Liver (tissue), 9 donors: Measurements from ENCODE around the gene PLA2R1. TPM values are rescaled to one million over a fixed set of nuclear protein-coding genes. Genes with fewer than 3 reads are reported as not detected.

Source experiments
- DNase-seq: peaks from one replicate; pipeline ENCODE4 v3.0.0-alpha.2; 2017; ENCODE audit warnings: low spot score
- H3K27ac ChIP-seq, 2 donors: one replicate each; pipeline ENCODE4 v1.7.0; 2013; ENCODE audit warnings: inconsistent platforms in 2 of 2, low read length in 2 of 2, control low read depth in 1 of 2, low read depth in 1 of 2, mild to moderate bottlenecking in 1 of 2
- H3K27me3 ChIP-seq, 4 donors: one replicate each; pipeline versions ENCODE4 v1.6.1 to v1.7.0; 2013; ENCODE audit warnings: low read length in 3 of 4, inconsistent platforms in 1 of 4, mild to moderate bottlenecking in 1 of 4, moderate library complexity in 1 of 4; ENCODE audit not compliant: control insufficient read depth in 4 of 4, insufficient read depth in 4 of 4
- H3K36me3 ChIP-seq, 4 donors: one replicate each; pipeline versions ENCODE4 v1.6.1 to v1.7.0; 2013; ENCODE audit warnings: low read length in 3 of 4, mild to moderate bottlenecking in 3 of 4, low read depth in 1 of 4, moderate library complexity in 1 of 4; ENCODE audit not compliant: control insufficient read depth in 4 of 4, insufficient read depth in 3 of 4
- H3K4me1 ChIP-seq, 4 donors: one replicate each; pipeline versions ENCODE4 v1.6.1 to v1.7.0; 2013; ENCODE audit warnings: low read length in 3 of 4, mild to moderate bottlenecking in 3 of 4, moderate library complexity in 1 of 4; ENCODE audit not compliant: control insufficient read depth in 4 of 4, insufficient read depth in 4 of 4
- H3K4me3 ChIP-seq, 3 donors: one replicate each; pipeline versions ENCODE4 v1.6.1 to v1.7.0; 2013; ENCODE audit warnings: low read length in 3 of 3, control low read depth in 1 of 3, low read depth in 1 of 3, mild to moderate bottlenecking in 1 of 3
- H3K9ac ChIP-seq, 2 donors: one replicate each; pipeline ENCODE4 v1.7.0; 2013; ENCODE audit warnings: low read length in 2 of 2, mild to moderate bottlenecking in 2 of 2, moderate library complexity in 2 of 2, control low read depth in 1 of 2, low read depth in 1 of 2
- H3K9me3 ChIP-seq, 4 donors: one replicate each; pipeline versions ENCODE4 v1.6.1 to v1.7.0; 2013; ENCODE audit warnings: low read length in 3 of 4; ENCODE audit not compliant: control insufficient read depth in 4 of 4
- ATF3 ChIP-seq: IDR thresholded peaks from 2 replicates; pipeline ENCODE4 v1.6.1; 2016; ENCODE audit warnings: antibody characterized with exemption
- EGR1 ChIP-seq, 2 donors: IDR thresholded peaks; 2 replicates each; pipeline ENCODE4 v1.6.1; 2016 to 2018; ENCODE audit warnings: antibody characterized with exemption in 2 of 2, low read depth in 2 of 2
- FOXA1 ChIP-seq: IDR thresholded peaks from 2 replicates; pipeline ENCODE4 v1.6.1; 2016; ENCODE audit warnings: antibody characterized with exemption
- FOXA2 ChIP-seq: IDR thresholded peaks from 2 replicates; pipeline ENCODE4 v1.6.1; 2016; ENCODE audit warnings: antibody characterized with exemption
- HNF4A ChIP-seq, 2 donors: conservative IDR thresholded peaks; 2 replicates each; pipeline ENCODE4 v1.6.1; 2016; ENCODE audit warnings: antibody characterized with exemption in 2 of 2, mild to moderate bottlenecking in 2 of 2
- JUND ChIP-seq, 2 donors: IDR thresholded peaks; 2 replicates each; pipeline ENCODE4 v1.6.1; 2016; ENCODE audit warnings: antibody characterized with exemption in 2 of 2
- MAX ChIP-seq: IDR thresholded peaks from 2 replicates; pipeline ENCODE4 v1.6.1; 2016; ENCODE audit warnings: antibody characterized with exemption
- NR2F2 ChIP-seq: IDR thresholded peaks from 2 replicates; pipeline ENCODE4 v1.6.1; 2016; ENCODE audit warnings: antibody characterized with exemption
- RAD21 ChIP-seq, 2 donors: IDR thresholded peaks; 2 replicates each; pipeline ENCODE4 v1.6.1; 2016; ENCODE audit warnings: antibody characterized with exemption in 2 of 2, mild to moderate bottlenecking in 2 of 2
- RXRA ChIP-seq, 2 donors: IDR thresholded peaks; 2 replicates each; pipeline ENCODE4 v1.6.1; 2017 to 2018; ENCODE audit warnings: antibody characterized with exemption in 2 of 2, mild to moderate bottlenecking in 1 of 2
- SP1 ChIP-seq: IDR thresholded peaks from 2 replicates; pipeline ENCODE4 v1.6.1; 2018; ENCODE audit warnings: antibody characterized with exemption, mild to moderate bottlenecking
- TAF1 ChIP-seq: conservative IDR thresholded peaks from 2 replicates; pipeline ENCODE4 v1.6.1; 2016; ENCODE audit warnings: antibody characterized with exemption, mild to moderate bottlenecking
- ZBTB33 ChIP-seq: IDR thresholded peaks from 2 replicates; pipeline ENCODE4 v1.6.1; 2016; ENCODE audit warnings: antibody characterized with exemption
- WGBS: extraction: QIAGEN DNeasy Blood & Tissue Kit; methylation state at CpG from one replicate; pipeline ENCODE4 v1.1.7; 2013; 5-methylcytosine and 5-hydroxymethylcytosine counted together
- polyA plus RNA-seq, 2 donors: library from polyadenylated mRNA; stranded (reverse) in 1 of 2; unstranded in 1 of 2; fragments of 200-250 nt in 1 of 2; fragments of >200 nt in 1 of 2; fragmentation: Nextera tagmentation in 1 of 2; extraction: Ambion mirVana in 1 of 2; gene quantifications; one replicate each; pipeline versions ENCODE4 v1.2.1 to v1.2.3, GENCODE V29; 2013 to 2015
- total RNA-seq, 2 donors: library from RNA; depleted of rRNA; stranded (reverse); fragments of >200 nt; gene quantifications; one replicate each; pipeline ENCODE4 v1.2.3, GENCODE V29; 2014
- donor health status: healthy.
- donor health status: healthy.
- donor health status: healthy.
- donor health status: healthy.
- donor health status: healthy.

Gene PLA2R1
- total and polyA plus RNA-seq, 4 donors: 0.61 to 2.3 (median 0.66) TPM

GRCh38 chr2:160096409-160096808, 34.0 kb upstream of the PLA2R1 start:
- Histone ChIP-seq H3K4me3 (no peak overlapping the region), H3K27me3 (no peaks in the 10 kb centered on the region), H3K9me3 (peaks cover 0 to 5% (median 2%) of the 10 kb centered on the region in 4 donors), H3K27ac (no peak overlapping the region), H3K9ac (no peak overlapping the region), H3K4me1 (no peaks in the 10 kb centered on the region), H3K36me3 (no peaks in the 10 kb centered on the region)
- 79% methylated on average over 4 of the region's 4 CpGs for WGBS
- DNase-seq: no peak
- TF ChIP-seq MAX (no peak), RAD21 (IDR thresholded peaks at IDR 0.05) (no peak), TAF1 (no peak), RXRA (IDR thresholded peaks at IDR 0.05) (no peak), ATF3 (no peak), NR2F2 (no peak), HNF4A (conservative IDR thresholded peaks at IDR 0.05) (no peak), EGR1 (IDR thresholded peaks at IDR 0.05; ENCODE audit: low read depth in 2 of 2) (no peak), FOXA1 (no peak), ZBTB33 (no peak), SP1 (no peak), JUND (IDR thresholded peaks at IDR 0.05) (no peak)

- no peak overlapping the region for H3K27ac ChIP-seq
- no peaks in the 10 kb centered on the region for H3K4me1 ChIP-seq
- peaks cover 12 to 31% (median 20%) of the 10 kb centered on the region in 4 donors for H3K9me3 ChIP-seq
- no peak overlapping the region for H3K9ac ChIP-seq
- H3K36me3 ChIP-seq: no peaks in the 10 kb centered on the region
- DNase-seq: no peak
- H3K4me3 ChIP-seq: no peak overlapping the region
- WGBS: 84% methylated on average over 4 of the region's 4 CpGs
- no peak for TF ChIP-seq HNF4A (conservative IDR thresholded peaks at IDR 0.05)
- no peaks in the 10 kb centered on the region for H3K27me3 ChIP-seq
These were observed 30.0 kb upstream of the PLA2R1 start for GRCh38 chr2:160092445-160092844.

- Histone ChIP-seq H3K9me3 (peaks cover 15 to 33% (median 25%) of the 10 kb centered on the region in 4 donors), H3K27ac (no peak overlapping the region), H3K4me3 (no peak overlapping the region), H3K27me3 (no peaks in the 10 kb centered on the region), H3K9ac (no peak overlapping the region), H3K36me3 (no peaks in the 10 kb centered on the region), H3K4me1 (no peaks in the 10 kb centered on the region)
- no peak for DNase-seq
- no peak for TF ChIP-seq MAX
- TF ChIP-seq NR2F2: no peak
- no peak for TF ChIP-seq FOXA2
- TF ChIP-seq TAF1: no peak
These were observed 29.0 kb upstream of the PLA2R1 start for GRCh38 chr2:160091381-160091780.
